HG03108 (cell line): ENCODE data around the gene SLC66A2.
"Not testable (repeated sequence)": the region's sequence is repeated elsewhere in the genome, so short reads cannot be mapped to it uniquely, and the experiment has no call there.

Experiments used
- ATAC-seq: cut with Tn5 transposase; IDR thresholded peaks from one replicate; pipeline ENCODE4 v1.9.1; 2021; ENCODE audit warnings: moderate library complexity; ENCODE audit not compliant: unreplicated experiment

Gene SLC66A2

DNA sequence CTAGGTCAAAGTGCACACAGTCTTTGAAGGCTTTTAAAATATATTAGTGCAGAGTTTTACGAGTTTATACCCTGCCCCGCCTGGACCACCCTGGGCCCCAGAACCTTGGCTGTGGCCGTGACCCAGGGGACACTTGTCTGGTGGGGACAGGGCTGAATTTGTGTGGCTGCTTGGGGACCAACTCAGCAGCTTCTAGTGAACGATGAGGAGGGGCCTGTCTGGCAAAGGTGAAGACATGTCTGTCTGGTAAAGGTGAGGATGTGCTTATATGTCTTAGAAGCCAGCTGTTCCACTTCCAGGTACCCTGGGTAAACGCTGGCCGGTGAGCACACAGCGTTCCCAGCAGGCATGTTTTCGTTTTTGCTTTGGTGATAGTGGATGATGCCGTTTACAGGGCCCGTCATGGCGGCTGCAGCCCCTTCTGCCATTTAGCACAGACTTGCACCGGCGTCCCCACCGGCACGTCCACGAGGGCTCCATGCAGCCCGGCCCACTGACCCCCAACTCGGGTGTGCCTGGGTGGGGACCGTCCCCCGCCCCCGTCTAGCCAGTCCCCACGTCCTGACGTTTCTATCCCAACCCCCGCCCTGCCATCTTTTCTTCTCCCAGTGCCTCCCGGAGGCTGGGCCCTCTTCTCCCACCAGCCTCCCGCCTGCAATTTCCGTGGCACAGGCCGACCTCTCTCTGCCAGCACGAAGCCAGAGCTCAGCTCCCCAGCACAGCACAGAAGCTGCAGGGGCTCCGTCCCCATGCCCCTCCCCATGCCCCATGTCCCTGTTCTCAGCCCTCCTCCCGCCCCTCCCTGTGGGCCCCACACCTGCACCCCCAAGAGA lies 67.8 kb downstream of the SLC66A2 start:
- no peak for ATAC-seq

DNA sequence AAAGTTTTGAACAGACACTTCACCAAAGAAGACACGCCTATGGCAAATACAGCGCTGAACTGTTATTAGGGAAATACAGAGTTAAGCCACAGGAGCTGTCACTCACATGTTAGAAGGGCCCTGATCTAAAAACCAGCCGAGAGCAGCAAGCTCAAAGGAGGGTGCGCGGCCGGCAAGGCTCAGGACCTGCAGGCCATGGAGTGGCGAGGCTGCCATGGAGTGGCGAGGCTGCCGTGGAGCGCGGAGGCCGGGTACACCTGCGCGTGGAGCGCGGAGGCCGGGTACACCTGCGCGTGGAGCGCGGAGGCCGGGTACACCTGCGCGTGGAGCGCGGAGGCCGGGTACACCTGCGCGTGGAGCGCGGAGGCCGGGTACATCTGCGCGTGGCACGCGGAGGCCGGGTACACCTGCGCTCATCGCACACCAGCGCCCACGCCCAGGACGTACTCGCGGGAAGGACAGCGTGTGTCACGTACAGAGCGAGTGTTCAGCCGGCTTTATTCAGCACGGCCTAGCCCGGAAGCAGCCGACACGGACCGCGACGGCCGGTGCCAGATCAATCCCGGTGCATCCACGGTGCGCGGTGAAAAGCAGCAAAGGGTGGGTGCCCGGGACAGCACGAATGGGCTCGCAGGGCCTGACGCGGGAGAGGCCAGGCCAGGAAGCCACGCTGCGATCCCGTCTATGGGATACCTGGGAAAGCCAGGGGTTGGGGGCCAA lies 68.8 kb downstream of the SLC66A2 start:
- ATAC-seq, result no peak

DNA sequence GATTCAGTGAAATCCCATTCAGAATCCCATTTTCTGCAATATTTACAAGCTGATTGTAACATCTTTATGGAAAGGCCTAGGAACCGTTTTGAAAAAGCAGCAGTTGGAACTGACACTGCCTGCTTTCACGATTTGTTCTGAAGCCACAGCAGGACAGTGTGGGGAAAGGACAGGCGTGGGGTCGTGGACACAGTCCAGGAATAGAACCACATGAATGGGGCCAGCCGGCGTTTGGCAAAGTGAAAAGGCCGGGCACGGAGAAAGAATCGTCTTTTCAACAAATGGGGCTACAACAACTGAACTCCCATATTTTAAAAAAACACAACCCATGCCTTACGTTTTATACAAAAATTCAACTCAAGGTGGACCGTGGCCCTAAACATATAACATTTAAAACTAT lies 69.8 kb downstream of the SLC66A2 start:
- ATAC-seq, result no peak

DNA sequence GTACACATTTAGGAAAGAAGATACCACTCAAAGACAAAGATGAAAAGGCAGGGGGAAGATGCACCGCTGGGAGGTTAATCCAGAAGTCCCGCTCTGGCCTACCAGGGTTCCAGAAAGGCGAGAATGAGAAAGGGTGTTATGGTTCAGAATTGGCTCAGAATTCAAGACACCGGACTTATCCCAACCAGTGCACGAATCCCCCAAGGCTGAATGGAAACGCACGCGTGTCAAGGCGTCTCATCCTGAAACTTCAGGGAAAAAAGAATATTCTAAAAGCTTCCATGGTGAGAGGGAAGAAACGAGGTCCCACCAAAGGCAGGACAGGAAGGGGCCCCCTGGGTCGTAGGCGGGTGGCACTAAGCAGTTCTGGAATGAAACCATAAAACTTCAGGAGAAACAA lies 71.9 kb downstream of the SLC66A2 start:
- ATAC-seq, result no peak

DNA sequence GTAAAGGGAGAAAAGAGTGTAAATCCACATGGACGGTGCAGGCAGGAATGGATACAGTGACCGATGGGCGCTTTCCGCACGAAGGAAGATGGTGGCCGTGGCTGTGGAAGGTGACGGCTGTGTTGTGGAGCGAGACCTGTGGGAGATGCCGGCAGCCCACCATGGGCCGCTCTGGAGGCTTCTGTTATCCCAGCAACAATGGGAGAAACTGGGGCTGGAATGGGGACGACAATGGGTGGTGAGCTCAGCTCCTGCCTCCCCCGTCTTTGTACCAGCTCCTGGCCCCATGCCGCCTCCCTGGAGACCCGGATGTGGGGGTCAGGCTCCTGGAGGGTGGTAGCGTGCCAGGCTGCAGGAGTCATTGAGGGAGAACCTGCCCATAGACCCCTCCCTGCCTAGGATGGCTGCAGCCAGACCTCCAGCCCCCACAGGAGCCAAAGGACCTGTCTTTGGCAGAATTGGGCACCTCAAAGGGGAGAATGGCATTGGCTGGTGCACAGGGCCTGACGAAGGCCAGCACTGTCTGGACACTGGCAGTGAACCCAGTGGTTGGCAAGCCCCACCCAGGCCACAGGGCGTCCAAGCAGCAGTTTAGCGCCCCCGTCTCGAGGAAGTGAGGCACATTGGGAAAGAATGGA lies 72.6 kb downstream of the SLC66A2 start:
- no peak for ATAC-seq

DNA sequence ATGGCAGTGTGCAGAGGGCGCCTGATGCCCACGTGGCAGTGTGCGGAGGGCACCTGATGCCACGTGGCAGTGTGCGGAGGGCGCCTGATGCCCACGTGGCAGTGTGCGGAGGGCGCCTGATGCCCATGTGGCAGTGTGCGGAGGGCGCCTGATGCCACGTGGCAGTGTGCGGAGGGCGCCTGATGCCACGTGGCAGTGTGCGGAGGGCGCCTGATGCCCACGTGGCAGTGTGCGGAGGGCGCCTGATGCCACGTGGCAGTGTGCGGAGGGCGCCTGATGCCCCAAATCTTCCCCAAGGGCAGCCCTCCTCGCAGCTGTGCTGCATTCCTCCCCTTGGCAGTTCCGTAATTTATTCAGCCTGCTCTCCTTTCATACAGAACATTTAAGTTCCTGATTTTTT lies 73.2 kb downstream of the SLC66A2 start:
- ATAC-seq, result not testable (repeated sequence)

DNA sequence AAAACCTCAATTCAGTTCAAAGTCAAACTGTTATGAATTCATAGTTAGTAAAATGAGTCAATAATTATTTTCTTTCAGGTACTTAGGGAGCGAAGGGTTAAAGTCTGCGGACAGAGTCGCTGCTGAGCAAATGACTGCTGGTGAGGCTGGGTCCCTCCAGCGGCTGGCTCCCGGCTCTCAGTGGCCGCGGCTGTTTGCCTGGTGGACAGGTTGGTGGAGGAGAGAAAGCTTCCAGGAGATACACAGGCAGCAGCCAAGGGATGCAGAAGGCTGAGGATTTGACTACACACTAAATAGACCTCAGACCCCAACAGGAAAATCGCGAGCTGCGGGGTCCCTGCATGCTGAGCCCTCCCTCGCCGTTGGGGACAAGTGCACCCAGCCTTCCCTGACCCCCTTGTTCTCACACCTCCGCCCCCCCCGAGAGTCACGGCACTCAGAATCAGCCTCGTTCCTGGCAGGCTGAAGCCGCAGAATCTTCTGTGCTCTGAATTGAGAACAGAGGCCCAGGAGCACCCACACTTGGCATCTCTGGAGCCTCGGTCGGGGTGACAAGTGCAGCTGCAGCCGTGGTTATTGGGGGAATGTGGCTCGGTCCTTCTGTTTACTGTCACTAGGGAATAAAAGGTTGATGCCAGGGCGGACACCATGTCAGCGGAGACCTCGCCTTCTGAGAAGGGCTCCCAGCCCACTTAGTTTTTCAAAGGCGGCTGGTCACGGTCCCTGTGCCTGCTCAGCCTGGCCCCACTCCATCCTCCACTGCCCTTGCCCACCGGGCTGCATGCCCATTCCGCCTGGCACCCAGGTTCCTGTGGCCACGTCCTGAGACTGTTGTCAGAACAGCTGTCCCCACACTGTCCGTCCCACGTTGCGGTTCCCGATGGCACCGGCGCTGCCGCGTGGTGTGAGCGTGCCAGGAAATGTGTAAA lies 74.0 kb downstream of the SLC66A2 start:
- ATAC-seq, result no peak

DNA sequence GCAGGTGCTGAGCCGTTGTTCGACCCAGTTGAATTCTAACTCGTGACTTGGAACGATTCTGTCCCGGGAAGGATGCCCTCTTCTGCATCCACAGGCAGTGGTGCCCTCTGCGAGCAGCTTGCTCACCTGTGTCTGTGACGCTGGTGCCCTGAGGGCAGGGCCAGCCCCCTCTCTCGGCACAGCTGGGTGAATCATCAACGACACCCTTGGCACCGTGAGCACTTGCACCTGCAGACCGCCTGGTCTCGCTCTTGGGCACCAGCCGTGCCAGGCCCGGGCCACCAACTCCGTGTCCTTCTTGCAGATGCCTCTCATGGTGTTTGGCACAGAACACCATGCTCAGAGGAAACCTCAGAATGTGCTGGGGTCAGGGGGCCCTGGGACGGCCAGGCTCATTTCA lies 75.0 kb downstream of the SLC66A2 start:
- ATAC-seq, result no peak

DNA sequence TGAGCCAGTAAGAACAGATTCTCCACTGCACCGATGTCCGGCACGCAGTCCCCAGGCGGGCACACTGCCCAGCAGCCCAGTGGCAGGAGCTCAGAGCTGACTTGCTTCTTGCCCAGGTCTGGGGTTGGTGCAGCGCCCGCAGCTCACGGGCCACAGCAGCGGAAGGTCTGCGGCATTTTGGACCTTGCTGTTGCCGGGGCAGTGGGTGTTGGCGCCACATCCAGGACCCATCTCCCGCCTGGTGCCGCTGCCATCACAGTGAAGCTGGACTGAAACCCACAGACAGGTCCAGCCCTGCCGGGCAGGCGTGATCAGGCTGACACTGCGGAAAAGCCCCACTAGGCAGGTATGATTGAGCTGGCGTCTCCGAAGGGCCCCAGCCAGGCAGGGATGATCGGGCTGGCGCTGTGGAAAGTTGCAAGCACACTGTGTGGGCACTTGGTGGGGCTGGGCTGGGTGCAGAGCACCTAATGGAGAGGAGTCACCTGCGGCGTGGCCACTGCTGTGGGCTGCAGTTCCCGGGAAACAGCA lies 75.5 kb downstream of the SLC66A2 start:
- no peak for ATAC-seq

DNA sequence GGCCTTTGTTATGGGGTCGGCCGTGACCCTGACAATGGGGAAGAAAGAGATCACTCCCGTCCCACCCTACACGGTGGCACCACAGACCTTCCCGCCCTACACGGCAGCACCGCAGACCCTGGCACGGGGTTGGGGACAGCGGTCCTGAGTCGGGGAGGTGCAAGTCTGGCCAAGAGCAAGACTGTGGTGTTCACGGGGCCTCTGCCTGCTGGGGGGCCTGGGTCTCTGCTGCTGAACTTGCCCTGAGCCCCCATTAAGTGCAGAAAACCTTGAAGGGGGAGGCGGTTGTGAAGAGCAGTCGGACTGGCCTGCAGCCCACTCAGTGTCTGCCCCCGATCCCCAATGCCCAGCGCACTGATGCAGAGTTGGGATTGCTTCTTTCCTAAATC lies 75.9 kb downstream of the SLC66A2 start:
- no peak for ATAC-seq

DNA sequence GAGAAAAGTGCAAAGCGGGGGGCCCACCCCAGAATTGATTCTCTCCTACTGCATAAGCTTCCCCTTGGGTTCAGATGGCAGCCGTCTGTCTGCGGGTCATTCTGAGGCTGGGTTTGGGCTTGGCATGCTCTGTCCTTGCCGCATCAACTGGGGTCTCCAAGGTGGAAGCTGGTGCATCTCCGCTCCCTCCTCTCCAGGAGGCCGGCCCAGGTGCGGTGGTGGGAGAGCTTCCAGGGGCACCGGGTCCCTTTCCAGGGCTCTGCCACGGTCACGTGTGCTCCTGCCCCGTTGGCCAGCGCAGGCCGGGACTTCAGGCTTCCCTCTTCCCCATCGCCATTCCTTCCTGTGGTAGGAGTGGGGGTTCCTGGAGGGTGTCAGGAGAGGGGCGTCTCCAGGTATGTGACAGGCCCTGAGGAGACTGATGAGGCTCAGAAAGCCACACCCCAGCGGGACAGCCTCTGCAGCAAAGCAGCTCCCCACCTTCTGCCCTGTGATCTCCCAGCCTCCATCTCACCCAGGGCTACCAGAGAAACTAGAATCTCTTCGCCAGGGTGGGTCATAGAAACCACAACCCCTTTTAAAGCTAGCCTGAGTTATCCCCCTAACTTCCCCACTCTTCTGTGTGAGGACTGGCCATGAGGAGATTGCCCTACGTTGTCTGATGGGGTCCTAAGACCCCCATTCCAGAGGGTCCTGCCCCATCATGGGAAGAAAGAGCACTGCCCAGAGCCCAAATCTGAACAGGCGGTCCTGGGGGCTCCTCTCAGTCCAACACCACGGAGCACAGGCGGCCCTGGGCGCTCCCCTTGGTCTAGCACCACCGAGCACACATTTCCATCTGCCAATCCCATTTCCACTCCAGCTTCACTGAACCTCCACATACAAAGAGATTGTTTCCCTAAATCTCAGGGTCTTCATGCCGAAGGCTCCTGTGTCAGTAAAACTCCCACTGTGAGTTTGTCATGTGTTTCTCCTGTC lies 76.6 kb downstream of the SLC66A2 start:
- no peak for ATAC-seq

DNA sequence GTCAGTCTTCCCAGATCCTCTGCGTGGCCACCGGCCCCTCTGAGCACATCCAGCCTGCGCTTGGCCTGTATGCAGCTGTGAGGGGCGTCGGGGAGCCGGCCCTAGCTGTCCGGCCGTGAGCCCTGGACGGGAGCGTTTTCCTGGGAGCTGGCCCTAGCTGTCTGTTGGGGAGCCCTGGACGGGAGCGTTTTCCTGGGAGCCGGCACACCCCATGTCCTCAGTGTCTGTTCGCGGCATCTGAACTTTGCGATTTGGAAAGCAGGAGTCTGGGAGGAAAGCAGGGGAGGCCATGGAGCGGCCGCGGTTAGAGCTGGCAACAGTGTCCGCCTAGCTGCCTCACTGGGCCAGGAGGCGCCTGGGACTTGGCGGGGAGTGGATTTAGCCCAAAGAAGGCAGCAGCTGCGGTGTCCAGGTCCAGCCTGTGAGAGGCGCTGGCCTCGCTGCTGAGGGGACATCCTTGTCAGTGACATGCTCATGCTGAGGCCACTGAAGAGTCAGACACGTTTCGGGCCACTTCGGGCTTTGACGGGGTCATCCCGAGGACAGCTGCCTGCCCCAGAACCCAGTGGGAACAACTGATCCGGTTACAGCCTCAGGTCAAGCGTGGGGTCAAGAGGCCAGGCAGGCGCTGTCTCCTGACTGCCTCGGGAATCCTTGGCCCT lies 77.9 kb downstream of the SLC66A2 start:
- no peak for ATAC-seq

DNA sequence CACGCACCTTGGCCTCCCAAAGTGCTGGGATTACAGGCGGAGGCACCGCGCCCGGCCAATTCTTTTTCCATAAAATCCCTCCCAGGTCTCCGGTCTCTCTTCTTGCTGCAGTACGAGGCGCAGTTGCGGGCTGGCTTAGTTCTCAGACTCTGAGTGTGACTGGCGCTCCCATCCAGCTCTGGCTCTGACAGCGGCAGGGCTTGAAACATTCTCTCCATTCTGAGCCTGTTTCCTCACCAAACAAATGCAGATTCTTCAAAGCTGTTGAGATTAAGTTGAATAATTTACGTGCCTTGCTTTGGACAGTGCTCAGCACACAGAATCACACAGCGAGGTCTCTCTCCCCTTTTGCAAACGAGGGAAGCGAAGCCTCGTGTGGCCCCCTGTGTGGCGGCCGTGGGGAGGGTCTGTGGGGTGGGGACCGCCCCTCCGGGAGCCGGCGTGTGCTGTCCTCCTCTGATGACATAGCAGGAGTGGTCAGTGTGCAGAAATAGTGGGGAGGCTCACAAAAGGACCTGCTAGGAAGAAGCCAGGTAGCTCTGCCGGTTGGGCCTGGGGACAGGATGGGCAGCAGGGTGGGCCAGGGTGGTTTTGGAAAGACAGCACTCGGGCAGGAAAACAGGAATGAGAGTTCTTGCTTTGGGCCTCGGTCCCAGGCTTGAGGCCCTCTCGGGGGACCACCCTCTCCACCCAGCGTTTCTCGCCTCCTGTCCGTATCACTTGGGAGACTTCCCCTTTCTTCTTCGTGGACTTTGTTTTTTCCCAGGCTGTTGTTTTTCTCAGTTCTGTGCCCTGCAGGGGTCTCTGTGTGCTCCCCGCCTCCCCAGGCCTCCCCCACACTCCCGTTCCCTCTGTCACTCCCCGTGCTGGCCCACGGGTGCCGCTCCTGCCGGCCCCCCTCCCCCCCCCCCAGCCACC lies 78.7 kb downstream of the SLC66A2 start:
- no peak for ATAC-seq

DNA sequence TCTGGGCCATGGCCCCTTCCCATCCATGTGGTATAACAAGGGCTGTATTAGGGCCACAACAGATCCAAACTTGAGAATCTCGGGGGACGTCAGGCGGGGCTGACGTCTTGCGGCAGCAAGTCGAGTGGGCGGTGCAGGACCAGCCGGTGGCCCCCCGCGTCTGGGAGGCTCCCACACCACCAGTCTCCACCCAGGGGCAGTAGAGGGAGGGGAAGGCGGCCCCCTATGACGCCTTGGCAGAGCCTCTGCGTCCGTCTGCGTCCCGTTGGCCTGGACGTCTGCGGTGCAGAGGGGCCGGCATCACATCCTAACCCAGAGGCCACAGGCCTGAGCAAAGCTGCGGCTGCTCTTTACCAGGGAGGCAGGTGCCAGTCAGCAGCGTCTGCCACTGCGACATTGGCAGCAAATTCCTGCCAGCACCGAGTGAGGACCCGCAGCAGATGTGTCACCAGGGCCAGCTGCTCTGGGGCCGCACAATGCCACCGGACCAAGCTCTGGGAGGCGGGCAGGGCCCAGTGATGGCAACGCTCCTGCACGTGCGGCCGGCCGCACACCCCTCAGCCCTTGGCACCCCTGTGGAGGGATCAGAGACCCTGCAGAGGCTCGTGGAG lies 79.9 kb downstream of the SLC66A2 start:
- ATAC-seq, result no peak

DNA sequence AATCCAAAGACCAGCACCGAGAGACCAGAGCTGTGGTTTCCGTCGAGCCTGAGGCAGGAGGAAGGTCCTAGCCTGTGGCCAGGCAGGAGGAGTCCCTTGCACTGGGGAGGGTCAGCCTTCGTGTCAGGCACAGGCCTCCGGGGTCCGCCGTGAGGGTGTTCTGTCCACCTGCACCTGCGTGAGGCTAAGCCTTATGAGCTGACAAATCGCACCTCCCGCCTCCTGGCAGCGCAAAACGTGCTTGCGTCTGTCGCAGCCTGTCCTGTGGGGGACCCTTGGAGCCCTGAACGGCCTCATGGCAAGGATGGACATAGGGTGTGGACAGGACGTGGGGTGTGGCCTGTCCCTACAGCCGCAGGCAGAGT lies 80.4 kb downstream of the SLC66A2 start:
- ATAC-seq, result no peak

DNA sequence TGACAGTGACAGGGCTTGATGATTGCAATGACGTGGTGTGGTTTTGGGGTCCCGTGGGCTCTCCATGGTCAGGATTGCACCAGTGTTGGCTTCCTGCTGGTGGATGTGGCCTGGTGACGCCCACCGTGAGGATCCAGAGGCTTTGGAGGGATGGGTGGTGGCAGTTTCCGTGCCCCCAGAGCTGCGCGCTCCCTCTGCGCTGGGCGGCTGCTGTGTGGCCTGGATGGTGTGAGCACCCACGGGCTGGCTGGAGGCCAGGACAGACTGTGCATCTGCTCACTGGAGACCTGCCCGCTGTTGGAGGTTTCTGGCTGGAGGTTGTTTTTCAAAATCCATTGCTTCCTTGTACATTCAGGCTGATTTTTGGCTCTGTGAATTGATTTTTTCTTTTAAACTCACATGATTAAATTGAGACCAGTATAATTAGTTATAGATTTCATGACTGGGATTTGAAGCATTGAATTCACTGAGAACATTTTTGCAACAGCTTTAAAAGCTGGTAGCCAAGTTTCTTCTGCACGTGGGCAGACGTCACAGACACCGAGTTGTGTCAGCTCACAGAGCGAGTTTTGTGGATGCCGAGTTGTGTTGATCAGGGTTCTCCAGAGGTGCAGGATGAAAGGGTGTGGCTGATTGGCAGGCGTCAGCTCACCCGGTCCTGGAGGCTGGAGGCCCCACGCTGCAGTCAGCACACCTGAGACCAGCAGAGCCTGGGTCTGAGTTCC lies 81.0 kb downstream of the SLC66A2 start:
- no peak for ATAC-seq
